Right atrium auricular region (tissue), 2 donors: ENCODE results near the gene PCDHB9. TPM values are rescaled to one million over a fixed set of nuclear protein-coding genes. Genes with fewer than 3 reads are reported as not detected.
"Not testable (repeated sequence)": the region's sequence is repeated elsewhere in the genome, so short reads cannot be mapped to it uniquely, and the experiment has no call there.

Experiments
- DNase-seq: peaks from one replicate; pipeline ENCODE4 v3.0.0-alpha.2; 2019; ENCODE audit warnings: low spot score
- H3K27ac ChIP-seq, 2 donors: fragments of 200-600 bp; sonication (generic); 1 replicate in 1 of 2; 2 replicates in 1 of 2; pipeline ENCODE4 v1.5.1; 2016 to 2019
- H3K27me3 ChIP-seq, 2 donors: fragments of 200-600 bp; sonication (generic); one replicate each; pipeline versions ENCODE4 v1.5.1 to v1.6.0; 2017 to 2019
- H3K36me3 ChIP-seq: fragments of 200-600 bp; sonication (generic); one replicate; pipeline ENCODE4 v1.5.1; 2016
- H3K4me1 ChIP-seq, 2 donors: fragments of 200-600 bp; sonication (generic); one replicate each; pipeline versions ENCODE4 v1.5.1 to v1.6.0; 2017 to 2019
- H3K4me3 ChIP-seq, 2 donors: fragments of 200-600 bp; sonication (generic); 1 replicate in 1 of 2; 2 replicates in 1 of 2; pipeline ENCODE4 v1.5.1; 2017 to 2019; ENCODE audit warnings: mild to moderate bottlenecking in 1 of 2, moderate library complexity in 1 of 2
- H3K9me3 ChIP-seq, 2 donors: fragments of 200-600 bp; sonication (generic); one replicate each; pipeline ENCODE4 v1.5.1; 2019
- CTCF ChIP-seq, 2 donors: fragments of 200-600 bp; sonication (generic); IDR thresholded peaks; one replicate each; pipeline ENCODE4 v1.5.1; 2019; ENCODE audit warnings: antibody characterized with exemption in 2 of 2
- total RNA-seq, 2 donors: library from RNA; depleted of rRNA; stranded (reverse); fragments of >200 nt; gene quantifications; one replicate each; pipeline ENCODE4 v1.1.0, GENCODE V29; 2016

Gene PCDHB9
- total RNA-seq, 2 donors from 2014 or later: 1.7 to 2.5 TPM

- H3K9me3 ChIP-seq: peaks cover 6 to 86% of the 10 kb centered on the region in 2 donors
Observed at GRCh38 chr5:141213656-141214339, 26.8 kb downstream of the PCDHB9 start, which contains the start of gene PCDHB13. Gene PCDHB13 (plus strand): TSS chr5:141213919. CDS start chr5:141214124, 205 bp downstream.

GRCh38 chr5:141214583-141214982, 27.6 kb downstream of the PCDHB9 start:
- H3K4me3 ChIP-seq, DNase-seq, H3K36me3 ChIP-seq, H3K27me3 ChIP-seq, H3K4me1 ChIP-seq, H3K27ac ChIP-seq: not testable (repeated sequence)
- H3K9me3 ChIP-seq: peaks cover 3 to 86% of the 10 kb centered on the region in 2 donors

More at GRCh38 chr5:141213656-141214339, 26.8 kb downstream of the PCDHB9 start, which contains the start of gene PCDHB13:
- peak; percentile 66 for DNase-seq
- TF ChIP-seq CTCF (IDR thresholded peaks at IDR 0.05): peak in 1 of 2 donors; percentile 65
- not testable (repeated sequence) for H3K27me3 ChIP-seq, H3K27ac ChIP-seq, H3K36me3 ChIP-seq, H3K4me1 ChIP-seq
- peak within 1 kb of the TSS; percentile 1 to 37 for H3K4me3 ChIP-seq

- H3K36me3 ChIP-seq, H3K27me3 ChIP-seq, H3K4me1 ChIP-seq, H3K27ac ChIP-seq, DNase-seq, H3K4me3 ChIP-seq: not testable (repeated sequence)
- H3K9me3 ChIP-seq: peaks cover 3 to 87% of the 10 kb centered on the region in 2 donors
Observed at GRCh38 chr5:141215504-141215903, 28.5 kb downstream of the PCDHB9 start.

GRCh38 chr5:141216035-141216434, 29.1 kb downstream of the PCDHB9 start:
- H3K4me3 ChIP-seq, H3K4me1 ChIP-seq, H3K36me3 ChIP-seq, H3K27ac ChIP-seq, DNase-seq, H3K27me3 ChIP-seq: not testable (repeated sequence)
- H3K9me3 ChIP-seq: peaks cover 3 to 89% of the 10 kb centered on the region in 2 donors

- Histone ChIP-seq H3K36me3 (peaks cover 3% of the 10 kb centered on the region), H3K4me3 (no peak within 1 kb of the TSS), H3K9me3 (peaks cover 24 to 95% of the 10 kb centered on the region in 2 donors), H3K27me3 (no peaks in the 10 kb centered on the region), H3K4me1 (no peaks in the 10 kb centered on the region), H3K27ac (no peak within 1 kb of the TSS)
- no peak for DNase-seq
- TF ChIP-seq CTCF (IDR thresholded peaks at IDR 0.05): peak in 1 of 2 donors; percentile 20
Observed at GRCh38 chr5:141223112-141223783, 36.3 kb downstream of the PCDHB9 start, which contains the start of gene PCDHB14. Gene PCDHB14 (plus strand): TSS chr5:141223343. CDS start chr5:141223506, 163 bp downstream.

- H3K27me3 ChIP-seq, H3K4me3 ChIP-seq, H3K36me3 ChIP-seq, H3K27ac ChIP-seq, DNase-seq, H3K4me1 ChIP-seq: not testable (repeated sequence)
- peaks cover 24 to 87% of the 10 kb centered on the region in 2 donors for H3K9me3 ChIP-seq
Observed at GRCh38 chr5:141224844-141225243, 37.9 kb downstream of the PCDHB9 start.

GRCh38 chr5:141225421-141225820, 38.5 kb downstream of the PCDHB9 start:
- H3K4me3 ChIP-seq, DNase-seq, H3K27me3 ChIP-seq, H3K4me1 ChIP-seq, H3K27ac ChIP-seq, H3K36me3 ChIP-seq: not testable (repeated sequence)
- H3K9me3 ChIP-seq: peaks cover 24 to 86% of the 10 kb centered on the region in 2 donors

- no peaks in the 10 kb centered on the region for H3K4me1 ChIP-seq
- H3K9me3 ChIP-seq: peaks cover 10 to 92% of the 10 kb centered on the region in 2 donors
- no peak for DNase-seq
- H3K4me3 ChIP-seq: no peak overlapping the region
- TF ChIP-seq CTCF (IDR thresholded peaks at IDR 0.05): no peak
- H3K27ac ChIP-seq: no peak overlapping the region
- H3K36me3 ChIP-seq: no peaks in the 10 kb centered on the region
- H3K27me3 ChIP-seq: no peaks in the 10 kb centered on the region
Observed at GRCh38 chr5:141234109-141234667, 47.2 kb downstream of the PCDHB9 start.

GRCh38 chr5:141235922-141236321, 49.0 kb downstream of the PCDHB9 start:
- not testable (repeated sequence) for H3K4me1 ChIP-seq, H3K4me3 ChIP-seq, DNase-seq, H3K27me3 ChIP-seq, H3K36me3 ChIP-seq, H3K27ac ChIP-seq
- H3K9me3 ChIP-seq: peaks cover 10 to 100% of the 10 kb centered on the region in 2 donors
